Keratinocyte (primary cell): Measurements from ENCODE around the gene CCDC83. TPM values are rescaled to one million over a fixed set of nuclear protein-coding genes. Genes with fewer than 3 reads are reported as not detected.
A peak's percentile ranks its signal among the peaks of the same experiment; 100 is the strongest.

Experiments used
- DNase-seq: peaks from one replicate; pipeline ENCODE4 v3.0.0-alpha.2; 2011; ENCODE audit warnings: low read depth, missing footprints, low spot score
- FAIRE-seq: peaks from 2 replicates; lab custom pipeline; 2011; peaks lifted over from hg19 to GRCh38; lab: Jason Lieb, UNC
- H2AFZ ChIP-seq: 2 replicates; pipeline ENCODE4 v1.6.0; 2012; ENCODE audit warnings: low read length, control low read depth, inconsistent platforms; ENCODE audit not compliant: control insufficient read depth
- H3K27ac ChIP-seq: 2 replicates; pipeline ENCODE4 v1.5.1; 2011; ENCODE audit warnings: low read length; ENCODE audit not compliant: control insufficient read depth, insufficient read depth
- H3K27me3 ChIP-seq: 3 replicates; pipeline ENCODE4 v1.6.0; 2011; ENCODE audit warnings: low read length; ENCODE audit not compliant: control insufficient read depth, insufficient read depth; ENCODE audit errors: extremely low read depth
- H3K36me3 ChIP-seq, 2 experiments: 2 replicates in 1 of 2; 3 replicates in 1 of 2; pipeline ENCODE4 v1.5.1; 2011; ENCODE audit warnings: low read length in 2 of 2, mild to moderate bottlenecking in 1 of 2; ENCODE audit not compliant: control insufficient read depth in 2 of 2, insufficient read depth in 2 of 2; ENCODE audit errors: extremely low read depth in 1 of 2
- H3K4me1 ChIP-seq: 3 replicates; pipeline ENCODE4 v1.5.1; 2011; ENCODE audit warnings: low read length; ENCODE audit not compliant: control insufficient read depth, insufficient read depth; ENCODE audit errors: extremely low read depth
- H3K4me2 ChIP-seq: 3 replicates; pipeline ENCODE4 v1.6.0; 2011; ENCODE audit warnings: low read depth, low read length; ENCODE audit not compliant: control insufficient read depth, insufficient read depth; ENCODE audit errors: extremely low read depth
- H3K4me3 ChIP-seq, 3 experiments: fragments of 200-600 bp in 1 of 3; sonication (generic) in 1 of 3; 2 replicates in 2 of 3; 3 replicates in 1 of 3; pipeline ENCODE4 v1.5.1; 2011 to 2016; ENCODE audit warnings: low read length in 3 of 3, mild to moderate bottlenecking in 3 of 3, control low read depth in 2 of 3, inconsistent platforms in 1 of 3, low read depth in 1 of 3, mixed read lengths in 1 of 3, mixed run types in 1 of 3, moderate library complexity in 1 of 3; ENCODE audit not compliant: control insufficient read depth in 2 of 3, insufficient read depth in 2 of 3; ENCODE audit errors: extremely low read depth in 1 of 3
- H3K79me2 ChIP-seq: 2 replicates; pipeline ENCODE4 v1.6.0; 2012; ENCODE audit warnings: low read length; ENCODE audit not compliant: control insufficient read depth, insufficient read depth
- H3K9ac ChIP-seq: 3 replicates; pipeline ENCODE4 v1.6.0; 2011; ENCODE audit warnings: low read length; ENCODE audit not compliant: control insufficient read depth, insufficient read depth; ENCODE audit errors: extremely low read depth
- H3K9me1 ChIP-seq: 3 replicates; pipeline ENCODE4 v1.6.0; 2011; ENCODE audit warnings: low read length; ENCODE audit not compliant: control insufficient read depth, insufficient read depth; ENCODE audit errors: extremely low read depth
- H3K9me3 ChIP-seq: 2 replicates; pipeline ENCODE4 v1.5.1; 2012; ENCODE audit warnings: low read depth, low read length; ENCODE audit not compliant: control insufficient read depth
- H4K20me1 ChIP-seq: 3 replicates; pipeline ENCODE4 v1.6.0; 2011; ENCODE audit warnings: low read length; ENCODE audit not compliant: control insufficient read depth, insufficient read depth; ENCODE audit errors: extremely low read depth
- EZH2 ChIP-seq: IDR thresholded peaks from one replicate; pipeline ENCODE4 v1.6.1; 2012; ENCODE audit warnings: inconsistent platforms, mild to moderate bottlenecking, low read length, moderate library complexity
- dilution Hi-C: fragments of 300-500 bp; cut with MboI; formaldehyde crosslinking; loops from one replicate; pipeline ENCODE4 v1.7.0; 2020; ENCODE audit warnings: low sequenced_read_pairs; ENCODE audit not compliant: extremely low pct_ligation_motif_present
- polyA plus RNA-seq, 5 experiments: library from polyadenylated mRNA; depleted of rRNA in 3 of 5; stranded (reverse) in 3 of 5; stranded (forward) in 1 of 5; unstranded in 1 of 5; fragments of >200 nt; gene quantifications; 1 replicate in 1 of 5; 2 replicates in 3 of 5; 3 replicates in 1 of 5; pipeline versions ENCODE4 v1.2.1 to v1.2.3, GENCODE V29; 2011 to 2012; ENCODE audit warnings: missing spikeins in 2 of 5, low read depth in 1 of 5, low replicate concordance in 1 of 5
- TF ChIP-seq, protein P1 (sequence below), 3 experiments: IDR thresholded peaks in 1 of 3; conservative IDR thresholded peaks in 1 of 3; optimal IDR thresholded peaks in 1 of 3; 2 replicates in 2 of 3; 3 replicates in 1 of 3; pipeline versions ENCODE3 to v1.5.1; 2011; ENCODE audit warnings: low read length in 3 of 3, mild to moderate bottlenecking in 3 of 3, moderate library complexity in 2 of 3, control low read depth in 1 of 3, inconsistent platforms in 1 of 3; ENCODE audit not compliant: insufficient read depth in 2 of 3; ENCODE audit errors: extremely low read depth in 1 of 3

The CCDC83 gene
- polyA plus RNA-seq, 1 donor (not counting 4 experiments of a cell fraction or from before 2014, with no cell fraction given) = not detected

DNA sequence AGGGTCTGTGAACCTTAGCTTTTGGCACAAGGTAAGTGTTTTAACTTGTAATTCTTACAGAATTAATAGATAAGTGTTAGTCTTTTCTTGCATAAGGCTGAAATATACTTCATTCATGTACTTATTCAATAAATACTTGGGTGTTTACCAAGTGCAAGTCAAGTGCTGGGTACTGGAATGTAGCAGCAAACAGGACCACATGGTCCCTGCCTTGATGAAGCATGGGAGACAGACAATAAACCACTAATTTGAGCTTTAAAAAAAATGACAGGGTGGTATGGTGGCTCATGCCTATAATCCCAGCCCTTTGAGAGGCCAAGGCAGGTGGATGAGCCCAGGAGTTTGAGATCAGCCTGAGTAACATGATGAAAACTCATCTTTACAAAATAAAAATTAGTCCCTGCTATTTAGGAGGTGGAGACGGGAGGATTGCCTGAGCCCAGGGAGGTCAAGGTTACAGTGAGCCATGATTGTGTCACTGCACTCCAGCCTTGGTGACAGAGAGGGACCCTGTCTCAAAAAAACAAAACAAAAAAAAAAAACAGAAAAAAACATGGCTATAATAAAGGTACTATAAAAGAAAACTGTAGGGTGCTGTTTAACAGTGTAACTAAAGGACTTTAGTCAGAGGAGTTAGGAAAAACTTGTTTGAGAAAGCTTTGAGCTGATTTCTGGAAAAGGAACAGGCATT is 11.1 kb downstream of the CCDC83 start:
- dilution Hi-C loops = no loop called here
- FAIRE-seq = no peak

DNA sequence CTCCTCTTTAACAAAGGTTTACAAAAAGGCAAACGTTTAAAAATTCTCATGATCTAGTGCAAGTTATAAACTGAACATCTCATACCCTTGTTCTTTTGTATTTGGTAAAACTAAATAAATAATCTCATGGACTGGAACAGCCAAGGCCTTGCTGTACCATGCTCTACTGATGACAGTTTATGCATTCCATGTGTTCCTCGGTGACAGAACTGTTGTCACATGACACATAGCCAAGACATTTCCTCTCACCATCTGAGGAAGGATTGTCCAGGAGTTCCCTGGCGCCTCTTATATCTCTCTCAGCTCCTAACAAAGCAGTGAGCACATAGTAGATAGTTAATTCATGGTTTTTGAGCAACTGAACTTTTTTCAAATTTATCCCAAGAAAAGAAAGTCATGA is 12.6 kb downstream of the CCDC83 start:
- dilution Hi-C loops = no loop called here
- no peaks in the 10 kb centered on the region for H3K36me3 ChIP-seq
- no peaks in the 10 kb centered on the region for H3K9me3 ChIP-seq
- no peaks in the 10 kb centered on the region for H3K79me2 ChIP-seq
- H3K27me3 ChIP-seq = no peaks in the 10 kb centered on the region
- H3K9ac ChIP-seq = no peak overlapping the region
- H3K4me3 ChIP-seq = no peak overlapping the region
- FAIRE-seq (peak; percentile 26), DNase-seq (no peak)
- H3K4me2 ChIP-seq = no peak overlapping the region
- no peaks in the 10 kb centered on the region for H4K20me1 ChIP-seq
- no peak overlapping the region for H2AFZ ChIP-seq
- no peaks in the 10 kb centered on the region for H3K9me1 ChIP-seq
- no peaks in the 10 kb centered on the region for H3K4me1 ChIP-seq
- no peak overlapping the region for H3K27ac ChIP-seq
- no peak for TF ChIP-seq EZH2

More for the DNA sequence above, 11.1 kb downstream of the CCDC83 start:
- H3K9ac ChIP-seq = no peak overlapping the region
- DNase-seq = no peak
- H3K4me3 ChIP-seq = no peak overlapping the region
- no peaks in the 10 kb centered on the region for H4K20me1 ChIP-seq
- H3K27me3 ChIP-seq = no peaks in the 10 kb centered on the region
- H3K4me2 ChIP-seq = no peak overlapping the region
- no peaks in the 10 kb centered on the region for H3K4me1 ChIP-seq
- H3K36me3 ChIP-seq = no peaks in the 10 kb centered on the region
- H3K9me1 ChIP-seq = no peaks in the 10 kb centered on the region
- no peaks in the 10 kb centered on the region for H3K9me3 ChIP-seq
- H3K27ac ChIP-seq = no peak overlapping the region
- H2AFZ ChIP-seq = no peak overlapping the region
- no peaks in the 10 kb centered on the region for H3K79me2 ChIP-seq
- TF ChIP-seq EZH2 = no peak
- TF ChIP-seq, protein P1, sequence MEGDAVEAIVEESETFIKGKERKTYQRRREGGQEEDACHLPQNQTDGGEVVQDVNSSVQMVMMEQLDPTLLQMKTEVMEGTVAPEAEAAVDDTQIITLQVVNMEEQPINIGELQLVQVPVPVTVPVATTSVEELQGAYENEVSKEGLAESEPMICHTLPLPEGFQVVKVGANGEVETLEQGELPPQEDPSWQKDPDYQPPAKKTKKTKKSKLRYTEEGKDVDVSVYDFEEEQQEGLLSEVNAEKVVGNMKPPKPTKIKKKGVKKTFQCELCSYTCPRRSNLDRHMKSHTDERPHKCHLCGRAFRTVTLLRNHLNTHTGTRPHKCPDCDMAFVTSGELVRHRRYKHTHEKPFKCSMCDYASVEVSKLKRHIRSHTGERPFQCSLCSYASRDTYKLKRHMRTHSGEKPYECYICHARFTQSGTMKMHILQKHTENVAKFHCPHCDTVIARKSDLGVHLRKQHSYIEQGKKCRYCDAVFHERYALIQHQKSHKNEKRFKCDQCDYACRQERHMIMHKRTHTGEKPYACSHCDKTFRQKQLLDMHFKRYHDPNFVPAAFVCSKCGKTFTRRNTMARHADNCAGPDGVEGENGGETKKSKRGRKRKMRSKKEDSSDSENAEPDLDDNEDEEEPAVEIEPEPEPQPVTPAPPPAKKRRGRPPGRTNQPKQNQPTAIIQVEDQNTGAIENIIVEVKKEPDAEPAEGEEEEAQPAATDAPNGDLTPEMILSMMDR (optimal IDR thresholded peaks at IDR 0.05 in 1 of 3, IDR thresholded peaks at IDR 0.05 in 1 of 3, conservative IDR thresholded peaks at IDR 0.05 in 1 of 3; ENCODE audit: extremely low read depth in 1 of 3, insufficient read depth in 2 of 3, low read length in 3 of 3) = no peak

DNA sequence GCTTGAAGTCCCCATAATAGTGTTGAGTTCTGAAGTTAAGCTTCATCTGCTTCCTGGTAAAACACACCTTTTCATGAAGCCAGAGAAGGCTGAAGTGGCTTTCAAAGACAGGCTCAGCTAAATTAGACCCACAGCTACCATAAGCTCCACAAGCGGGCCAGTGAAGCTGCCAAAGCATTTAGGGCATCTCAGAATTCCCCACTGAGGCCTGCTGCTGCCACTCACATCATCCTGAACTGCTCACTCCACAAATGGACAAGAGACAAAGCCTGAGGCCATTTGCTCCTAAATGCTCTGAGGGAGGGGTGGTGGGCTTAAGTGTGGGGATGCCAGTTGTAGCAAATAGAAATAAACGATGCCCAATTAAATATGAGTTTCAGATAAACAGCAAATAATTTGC is 14.6 kb downstream of the CCDC83 start:
- no peak overlapping the region for H3K4me3 ChIP-seq
- H3K9me3 ChIP-seq = no peaks in the 10 kb centered on the region
- DNase-seq (no peak), FAIRE-seq (no peak)
- no peaks in the 10 kb centered on the region for H3K36me3 ChIP-seq
- no peaks in the 10 kb centered on the region for H3K4me1 ChIP-seq
- H3K9ac ChIP-seq = no peak overlapping the region
- H3K27ac ChIP-seq = no peak overlapping the region
- no peaks in the 10 kb centered on the region for H4K20me1 ChIP-seq
- no peak overlapping the region for H3K4me2 ChIP-seq
- dilution Hi-C loops = no loop called here
- no peak overlapping the region for H2AFZ ChIP-seq
- H3K9me1 ChIP-seq = no peaks in the 10 kb centered on the region
- no peaks in the 10 kb centered on the region for H3K27me3 ChIP-seq
- no peaks in the 10 kb centered on the region for H3K79me2 ChIP-seq
- TF ChIP-seq, protein P1 (optimal IDR thresholded peaks at IDR 0.05 in 1 of 3, IDR thresholded peaks at IDR 0.05 in 1 of 3, conservative IDR thresholded peaks at IDR 0.05 in 1 of 3; ENCODE audit: extremely low read depth in 1 of 3, insufficient read depth in 2 of 3, low read length in 3 of 3) = no peak
- TF ChIP-seq EZH2 = no peak
